Hematopoietic multipotent progenitor cell treated with erythropoietin and hydrocortisone succinate and interleukin-3 and kit ligand, for 8 days (in vitro differentiated cells): Measurements from ENCODE around the gene MB21D2.
A peak's percentile ranks its signal among the peaks of the same experiment; 100 is the strongest.

Experiments
- DNase-seq: peaks from one replicate; pipeline ENCODE4 v3.0.0-alpha.2; 2015

MB21D2 gene

DNA sequence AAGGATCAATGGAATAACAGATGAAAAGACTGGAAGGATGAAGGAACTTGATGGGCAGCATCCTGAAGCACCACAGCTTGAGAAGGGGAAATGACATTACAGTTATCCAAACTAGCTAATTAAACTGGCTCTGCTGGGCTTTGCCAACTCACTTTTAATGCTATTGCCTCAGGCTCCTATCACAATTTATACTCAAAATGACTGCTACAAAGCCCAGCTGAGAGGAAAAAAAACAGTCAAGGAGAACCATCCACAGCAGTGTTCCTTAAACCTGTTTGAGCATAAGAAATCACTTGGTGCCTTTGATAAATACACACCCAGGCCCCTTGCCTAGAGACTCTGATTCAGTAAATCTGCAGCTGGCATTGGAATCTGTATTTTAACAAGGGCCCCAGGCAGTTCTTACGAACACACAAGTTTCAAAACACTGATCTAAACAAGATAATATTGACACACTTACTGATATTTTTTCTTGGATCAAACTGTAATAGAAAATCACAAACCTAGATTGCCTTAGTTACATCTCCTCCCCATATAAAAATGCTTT is 85.8 kb downstream of the MB21D2 start:
- no peak for DNase-seq

- no peak for DNase-seq
These were observed 86.5 kb downstream of the MB21D2 start for GRCh38 chr3:192831111-192831644.

DNA sequence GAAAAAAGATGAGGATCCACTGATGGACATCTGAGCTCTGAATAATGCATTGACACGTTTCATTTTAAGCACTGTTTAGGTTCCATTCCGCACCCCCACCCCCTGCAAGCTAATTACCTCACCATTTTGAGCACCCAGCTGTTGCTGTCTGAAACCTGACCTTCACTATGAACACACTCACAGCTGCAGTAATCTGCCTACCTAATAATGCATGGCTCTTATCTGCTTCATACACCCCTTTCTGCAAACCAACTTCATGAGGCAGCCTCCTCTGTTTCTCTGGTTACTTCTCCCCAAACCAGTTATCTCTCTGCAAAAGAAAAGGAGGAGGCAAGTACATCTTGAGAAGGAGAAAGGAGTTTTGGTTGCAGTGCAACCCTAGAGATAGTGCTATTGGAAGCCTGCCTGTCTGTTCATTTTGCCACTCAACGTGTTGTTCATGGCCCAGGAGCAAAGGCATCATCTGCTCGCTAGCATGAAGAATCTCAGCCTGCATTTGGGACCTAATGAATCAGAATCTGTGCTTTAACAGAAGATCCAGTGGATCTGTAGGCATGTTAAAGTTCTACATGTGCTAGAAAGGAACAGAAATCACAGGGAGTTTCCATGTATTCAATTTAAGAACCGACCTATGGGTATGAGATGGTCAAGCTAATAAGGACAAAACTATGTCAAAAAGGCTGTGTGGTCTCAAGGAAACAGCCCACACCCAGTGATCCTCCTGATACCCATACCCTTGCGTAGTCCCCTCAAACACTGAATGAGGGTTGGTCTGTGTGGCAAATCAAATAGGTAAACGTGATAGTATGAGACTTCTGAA is 87.2 kb downstream of the MB21D2 start:
- DNase-seq = peak; percentile 80

DNA sequence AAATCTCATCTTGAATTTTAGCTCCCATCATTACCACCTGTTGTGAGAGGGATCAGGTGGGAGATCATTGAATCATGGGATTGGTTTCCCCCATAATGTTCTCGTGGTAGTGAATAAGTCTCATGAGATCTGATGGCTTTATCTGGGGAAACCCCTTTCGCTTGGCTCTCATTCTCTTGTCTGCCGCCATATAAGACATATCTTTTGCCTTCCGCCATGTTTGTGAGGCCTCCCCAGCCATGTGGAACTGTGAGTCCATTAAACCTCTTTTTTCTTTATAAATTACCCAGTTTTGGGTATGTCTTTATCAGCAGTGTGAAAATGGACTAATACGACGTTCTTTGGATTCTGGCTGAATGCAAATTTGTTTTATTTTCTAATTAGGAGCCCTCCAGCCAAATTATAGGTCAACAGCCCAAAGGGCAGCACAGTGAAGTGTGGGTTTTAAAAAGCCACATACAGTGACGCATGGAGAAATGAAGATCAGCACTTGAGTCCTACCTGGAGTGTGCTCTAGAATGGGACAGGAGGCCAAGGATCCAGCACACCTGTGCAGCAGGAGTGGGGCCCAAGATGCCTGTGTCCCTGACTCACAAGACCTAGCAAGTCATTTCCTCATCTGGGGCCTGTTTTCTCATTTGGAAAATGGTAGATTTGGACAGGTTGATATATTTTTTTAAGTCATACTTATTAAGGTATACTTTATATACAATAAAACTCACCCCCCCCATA is 89.6 kb downstream of the MB21D2 start:
- DNase-seq = no peak

GRCh38 chr3:192827208-192827607 is 90.4 kb downstream of the MB21D2 start:
- no peak for DNase-seq

GRCh38 chr3:192826214-192827006 is 91.2 kb downstream of the MB21D2 start:
- DNase-seq = no peak

GRCh38 chr3:192825657-192826200 is 91.9 kb downstream of the MB21D2 start:
- DNase-seq = no peak

DNA sequence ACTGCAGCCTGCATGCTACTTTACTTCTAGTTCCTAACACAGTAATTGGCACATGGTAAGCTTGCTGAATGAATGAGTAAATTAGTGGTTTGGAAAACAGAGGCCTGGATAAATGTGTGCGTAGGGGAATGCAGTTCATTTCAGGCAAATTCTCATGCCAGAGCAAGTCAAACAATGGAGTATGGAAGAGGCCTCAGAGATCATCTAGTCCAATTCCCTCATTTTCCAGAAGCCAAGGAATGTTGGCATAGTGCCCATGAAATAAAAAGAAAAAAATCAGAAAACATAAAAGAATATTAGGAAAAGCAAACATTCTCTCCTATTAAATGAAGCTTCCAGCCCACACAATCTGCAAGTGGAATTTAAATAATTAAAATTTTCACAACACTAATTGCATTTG is 92.4 kb downstream of the MB21D2 start:
- no peak for DNase-seq

DNA sequence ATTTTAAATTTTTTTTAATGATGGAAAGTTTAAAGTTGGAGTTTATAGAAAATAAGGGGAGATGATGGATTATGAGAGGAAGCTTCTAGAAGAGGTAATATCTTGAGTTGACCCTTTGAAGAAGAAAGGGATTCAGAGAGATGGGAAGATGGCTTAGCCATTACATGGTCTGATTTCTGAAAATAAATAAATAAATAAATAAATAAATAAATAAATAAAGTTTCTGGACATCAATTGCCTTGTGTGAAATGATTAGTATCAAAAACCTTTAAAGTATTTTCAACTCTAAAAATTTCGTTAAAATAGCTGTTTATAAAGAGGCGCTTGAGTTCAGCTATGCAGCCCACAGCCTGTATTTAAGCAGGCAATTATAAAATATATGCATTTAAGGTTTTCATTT is 93.3 kb downstream of the MB21D2 start:
- DNase-seq = no peak

- no peak for DNase-seq
These were observed 96.5 kb downstream of the MB21D2 start for GRCh38 chr3:192821161-192821560.

DNA sequence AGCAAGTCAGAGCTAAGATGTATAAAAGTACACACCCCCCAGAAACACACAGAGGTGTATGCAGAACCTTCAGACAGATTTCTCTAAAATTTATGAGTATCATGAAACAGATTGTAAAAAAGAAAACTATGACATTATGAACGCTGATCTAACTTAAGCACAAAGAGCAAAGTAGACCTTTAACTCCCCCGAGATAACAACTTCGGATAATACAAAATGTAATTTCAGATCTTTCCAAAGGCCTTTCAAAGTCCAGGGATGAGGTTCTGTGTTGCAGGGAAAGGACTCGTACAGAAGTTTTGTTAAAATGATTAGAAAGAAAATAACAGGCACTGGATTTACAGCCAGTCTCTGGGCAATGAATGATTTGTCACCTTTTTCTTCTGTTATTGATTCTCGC is 97.5 kb downstream of the MB21D2 start:
- no peak for DNase-seq

DNA sequence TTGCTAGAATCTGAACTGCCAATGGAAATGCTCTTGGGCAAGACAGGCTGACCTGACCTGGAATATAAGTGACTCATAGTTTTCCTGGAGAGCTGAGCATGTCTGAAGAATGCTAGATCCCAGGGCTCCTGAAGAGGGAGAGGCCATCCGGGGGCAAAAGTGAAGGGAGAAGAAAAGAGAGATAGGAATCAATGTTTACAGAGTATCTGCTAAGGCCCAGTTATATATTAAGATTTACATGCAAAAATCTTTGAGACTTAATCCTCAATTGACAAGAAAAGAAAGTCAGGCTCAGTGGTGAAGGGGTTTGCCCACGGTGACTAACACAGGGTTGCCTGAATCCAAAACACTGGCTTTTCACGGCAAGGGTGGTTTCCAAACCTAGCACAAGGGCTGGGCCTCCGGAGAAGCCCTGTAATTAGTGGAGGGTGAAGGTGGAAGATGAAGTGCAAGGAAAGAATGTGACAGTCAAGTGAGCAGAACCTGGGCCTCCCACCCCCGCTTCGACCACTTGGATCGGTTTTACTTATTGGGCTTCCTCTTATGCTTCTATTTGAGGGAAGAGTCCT is 98.6 kb downstream of the MB21D2 start:
- DNase-seq = no peak

DNA sequence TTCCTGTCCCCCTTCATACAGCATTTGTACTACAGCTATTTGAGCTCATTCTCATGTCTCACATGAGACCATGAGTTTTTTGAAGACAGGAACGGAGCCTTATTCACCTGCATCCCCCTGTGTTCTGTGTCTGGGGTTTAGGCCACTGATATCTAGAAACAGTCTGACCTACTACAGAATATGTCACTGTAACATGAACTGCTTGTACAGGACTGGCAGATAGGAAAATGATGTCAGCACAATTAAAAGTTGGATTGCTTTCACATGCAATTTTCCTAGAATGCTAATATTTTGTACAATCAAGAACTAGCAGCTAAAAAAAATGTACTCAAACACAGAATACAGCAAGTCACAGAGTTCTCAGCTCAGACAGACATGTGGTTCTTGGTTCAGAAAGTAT is 99.5 kb downstream of the MB21D2 start:
- no peak for DNase-seq

DNA sequence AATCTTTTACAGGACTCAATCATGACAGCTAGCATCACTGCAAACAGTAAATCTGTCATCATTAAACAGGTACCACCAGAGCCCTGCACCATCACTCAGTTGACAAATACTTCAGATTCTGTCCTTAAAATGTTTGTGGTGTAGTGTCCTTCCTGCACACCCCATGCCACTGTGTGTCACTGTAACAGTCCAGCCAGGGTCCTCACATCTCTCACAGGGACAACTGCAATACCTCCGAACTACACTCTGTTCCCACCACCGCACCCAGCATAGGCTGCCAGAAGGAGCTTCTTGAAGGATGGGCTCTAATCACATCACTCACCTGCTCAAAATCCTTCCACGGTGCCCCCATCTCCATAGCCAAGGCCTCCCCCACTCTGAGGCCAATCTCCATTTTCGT is 100.2 kb downstream of the MB21D2 start:
- no peak for DNase-seq

DNA sequence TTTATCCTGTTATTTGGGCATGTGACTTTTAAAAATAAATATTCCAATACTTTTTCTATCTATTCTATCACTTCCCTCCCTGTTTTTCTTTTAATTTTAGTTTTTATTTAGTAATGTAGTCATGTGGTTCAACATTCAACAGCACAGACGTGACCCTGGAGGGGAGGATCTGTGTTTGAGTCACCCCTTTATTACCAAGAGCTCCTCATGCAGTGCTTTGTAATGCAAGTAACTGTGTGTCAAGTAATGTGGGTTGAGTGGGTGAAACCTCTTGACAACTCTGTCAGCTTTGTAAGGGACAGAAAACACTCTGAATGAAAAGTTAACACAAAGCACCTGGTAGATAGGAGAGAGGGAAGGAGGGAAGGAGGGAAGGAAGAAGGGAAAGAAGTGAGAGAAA is 100.6 kb downstream of the MB21D2 start:
- no peak for DNase-seq

- DNase-seq = peak; percentile 58
These were observed 101.3 kb downstream of the MB21D2 start for GRCh38 chr3:192816351-192816750.

GRCh38 chr3:192812743-192813383 is 104.8 kb downstream of the MB21D2 start:
- peak; percentile 56 for DNase-seq

DNA sequence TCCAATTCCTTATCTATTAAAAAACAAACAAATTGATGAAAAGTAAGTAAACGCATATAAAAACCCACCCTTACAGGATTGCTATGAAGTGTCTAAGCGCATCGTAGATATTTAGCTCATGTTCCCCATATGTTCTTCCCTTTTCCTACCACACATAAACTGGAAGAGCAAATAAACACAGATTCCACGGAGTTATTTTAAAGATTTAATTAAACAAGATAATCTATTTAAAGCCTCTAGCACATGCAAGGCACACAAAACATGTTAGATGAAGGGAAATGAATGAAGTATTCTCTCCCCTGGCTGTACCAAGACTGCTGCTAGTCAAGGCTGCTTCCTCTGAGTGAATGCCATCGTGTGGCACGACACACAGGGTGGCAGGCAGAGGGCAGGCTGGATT is 111.9 kb downstream of the MB21D2 start:
- no peak for DNase-seq

DNA sequence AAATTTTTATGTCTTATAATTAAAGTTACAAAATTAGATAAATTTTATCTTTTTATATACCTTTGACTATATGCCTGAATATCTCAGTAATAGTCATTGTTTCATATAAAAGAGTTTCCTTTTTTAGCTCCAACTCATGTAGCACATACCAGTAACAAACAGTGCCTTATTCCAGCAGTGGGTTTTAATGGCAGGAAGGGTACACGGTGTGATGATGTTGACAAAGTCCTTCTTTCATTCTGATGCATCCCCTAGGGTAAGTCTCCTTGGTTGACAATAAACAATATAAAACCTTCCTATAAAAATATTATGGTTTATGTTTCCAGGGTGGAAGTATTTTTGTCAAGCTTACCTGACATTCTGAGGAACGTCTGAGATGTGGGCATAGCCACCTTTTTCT is 113.2 kb downstream of the MB21D2 start:
- DNase-seq = no peak

GRCh38 chr3:192802957-192803899 is 114.4 kb downstream of the MB21D2 start:
- peak; percentile 46 for DNase-seq

- DNase-seq = no peak
These were observed 115.7 kb downstream of the MB21D2 start for GRCh38 chr3:192801985-192802384.
